ENCODE data around the gene PLSCR2.
"Not testable (repeated sequence)": the region's sequence is repeated elsewhere in the genome, so short reads cannot be mapped to it uniquely, and the experiment has no call there.

The PLSCR2 gene

DNA sequence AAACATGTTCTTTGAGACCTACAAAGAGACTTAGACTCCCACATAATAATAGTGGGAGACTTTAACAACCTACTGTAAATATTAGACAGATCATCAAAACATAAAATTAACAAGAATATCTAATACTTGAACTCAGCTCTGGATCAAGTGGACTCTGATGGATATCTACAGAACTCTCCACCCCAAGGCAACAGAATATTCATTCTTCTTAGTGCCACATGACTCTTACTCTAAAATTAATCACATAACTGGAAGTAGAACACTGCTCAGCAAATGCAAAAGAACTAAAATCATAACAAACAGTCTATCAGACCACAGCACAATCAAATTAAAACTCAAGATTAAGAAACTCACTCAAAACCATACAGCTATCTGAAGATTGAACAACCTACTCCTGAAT lies 15.9 kb upstream of the PLSCR2 start:
- DNase-seq = no peak

DNA sequence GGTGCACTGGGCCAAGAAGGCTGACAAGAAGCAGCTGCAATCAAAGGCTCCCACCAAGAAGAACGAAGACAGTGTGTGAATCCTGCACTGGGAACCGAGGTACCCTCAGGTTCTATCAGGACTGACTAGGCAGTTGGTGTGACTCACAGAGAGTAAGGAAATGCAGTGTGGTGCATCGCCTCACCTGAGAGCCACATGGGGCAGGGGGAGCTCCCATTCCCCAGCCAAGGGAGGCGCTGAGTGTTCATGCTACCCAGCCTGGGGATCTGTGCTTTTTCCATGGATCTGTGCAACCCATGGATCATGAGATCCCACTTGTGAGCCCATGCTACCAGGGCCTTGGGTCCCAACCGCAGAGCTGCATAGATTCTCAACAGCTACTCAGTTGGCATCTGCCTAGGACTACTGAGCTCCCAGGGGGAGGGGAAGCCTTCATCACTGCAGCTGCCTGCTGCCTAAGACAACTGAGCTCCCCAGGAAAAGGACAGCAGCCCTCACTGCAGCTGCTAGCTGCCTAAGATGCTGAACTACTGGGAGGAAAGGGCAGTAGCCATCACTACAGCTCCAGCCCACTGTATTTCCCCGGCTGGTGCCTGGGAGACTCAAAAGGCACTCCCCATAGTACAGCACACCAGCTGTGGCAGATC lies 6.9 kb upstream of the PLSCR2 start:
- no peak for DNase-seq

DNA sequence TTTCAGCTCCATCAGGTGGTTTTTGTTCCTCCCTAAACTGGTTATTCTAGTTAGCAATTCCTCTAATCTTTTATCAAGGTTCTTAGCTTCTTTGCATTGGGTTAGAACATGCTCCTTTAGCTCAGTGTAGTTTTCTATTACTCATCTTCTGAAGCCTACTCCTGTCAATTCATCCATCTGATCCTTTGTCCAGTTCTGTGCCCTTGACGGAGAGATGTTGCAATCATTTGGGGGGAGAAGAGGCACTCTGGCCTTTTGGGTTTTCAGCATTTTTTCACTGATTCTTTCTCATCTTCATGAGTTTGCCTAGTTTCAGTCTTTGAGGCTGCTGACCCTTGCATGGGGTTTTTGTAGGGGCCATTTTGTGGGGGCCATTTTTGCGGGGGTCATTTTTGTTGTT lies 5.6 kb upstream of the PLSCR2 start:
- DNase-seq = not testable (repeated sequence)

GRCh38 chr3:146473726-146474125 lies 4.4 kb upstream of the PLSCR2 start:
- DNase-seq = no peak

- DNase-seq = no peak
Measured at GRCh38 chr3:146472611-146473010, 3.2 kb upstream of the PLSCR2 start.

GRCh38 chr3:146471012-146471411 lies 1.7 kb upstream of the PLSCR2 start:
- DNase-seq = no peak

DNA sequence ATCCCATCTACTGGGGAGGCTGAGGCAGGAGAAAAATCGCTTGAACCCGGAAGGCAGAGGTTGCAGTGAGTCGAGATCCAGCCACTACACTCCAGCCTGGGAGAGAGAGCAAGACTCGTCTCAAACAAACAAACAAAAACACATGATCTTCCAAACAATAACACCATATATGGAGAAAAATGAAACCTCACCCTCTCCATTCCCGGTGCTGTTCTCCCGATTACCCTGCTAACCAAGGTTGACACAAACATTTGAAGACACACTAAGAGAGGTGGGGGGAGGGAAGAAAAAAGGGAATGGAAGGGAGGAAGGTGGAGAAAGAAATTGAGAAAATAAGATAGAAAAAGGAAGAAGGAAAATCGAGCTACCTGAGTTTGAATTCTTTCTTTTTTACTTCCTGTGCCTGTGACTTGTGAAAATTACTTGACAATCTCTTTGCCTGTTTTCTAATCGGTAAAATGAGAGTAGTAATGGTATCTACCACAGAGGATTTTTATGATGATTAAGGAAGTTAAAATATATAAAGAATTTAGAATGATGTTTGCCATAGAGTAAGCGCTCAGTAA lies 1.1 kb upstream of the PLSCR2 start:
- DNase-seq = no peak

GRCh38 chr3:146468671-146469149 lies 651 bp downstream of the PLSCR2 start:
- no peak for DNase-seq

DNA sequence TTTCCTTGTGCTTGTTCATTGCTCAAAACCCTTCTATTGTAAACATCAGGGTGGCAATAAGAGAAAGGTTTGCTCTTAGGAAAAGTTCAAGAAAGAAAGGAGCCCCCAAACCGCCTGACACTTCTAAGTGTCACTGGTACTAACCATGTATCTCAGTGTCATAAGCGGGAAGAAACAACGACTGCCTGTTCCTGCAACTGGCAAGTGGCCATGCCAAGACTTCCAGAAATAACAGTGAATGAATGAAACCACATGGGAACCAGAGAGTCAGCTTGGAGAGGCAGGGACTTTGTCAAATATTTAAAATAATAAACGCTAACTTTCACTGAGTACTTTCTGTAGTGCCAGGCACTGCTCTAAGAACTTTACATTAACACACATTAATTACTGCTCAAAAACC lies 1.1 kb downstream of the PLSCR2 start:
- no peak for DNase-seq

GRCh38 chr3:146466604-146467003 lies 2.8 kb downstream of the PLSCR2 start:
- DNase-seq = no peak

DNA sequence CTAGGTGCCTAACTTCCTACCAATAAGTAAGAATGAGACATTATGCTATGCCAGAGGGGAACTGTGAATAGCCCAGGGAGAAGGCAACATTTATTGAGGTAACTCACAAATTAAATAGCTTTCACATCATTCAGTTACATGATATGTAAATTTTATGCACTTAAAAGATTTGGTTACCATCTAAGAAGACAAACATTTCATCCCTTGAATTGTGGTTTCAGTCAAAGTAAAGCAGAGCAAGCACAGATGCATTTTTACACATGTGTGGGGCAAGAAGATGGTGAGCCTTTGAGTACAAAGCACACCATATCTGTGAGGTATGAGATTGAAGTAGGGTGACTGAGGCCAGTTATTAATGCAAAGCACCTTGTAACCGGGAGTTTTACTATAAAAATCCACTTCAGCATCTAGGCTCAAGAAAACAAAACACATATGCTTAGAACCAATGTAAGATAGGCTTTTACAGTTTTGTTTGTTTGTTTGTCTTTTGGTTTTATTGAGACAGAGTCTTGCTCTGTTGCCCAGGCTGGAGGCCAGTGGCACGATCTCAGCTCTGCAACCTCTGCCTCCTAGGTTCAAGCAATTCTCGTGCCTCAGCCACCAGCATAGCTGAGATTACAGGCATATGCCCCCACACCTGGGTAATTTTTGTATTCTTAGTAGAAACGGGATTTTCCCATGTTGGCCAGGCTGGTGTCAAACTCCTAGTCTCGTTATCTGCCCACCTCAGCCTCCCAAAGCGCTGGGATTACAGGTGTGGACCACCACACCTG lies 3.5 kb downstream of the PLSCR2 start:
- DNase-seq = no peak

DNA sequence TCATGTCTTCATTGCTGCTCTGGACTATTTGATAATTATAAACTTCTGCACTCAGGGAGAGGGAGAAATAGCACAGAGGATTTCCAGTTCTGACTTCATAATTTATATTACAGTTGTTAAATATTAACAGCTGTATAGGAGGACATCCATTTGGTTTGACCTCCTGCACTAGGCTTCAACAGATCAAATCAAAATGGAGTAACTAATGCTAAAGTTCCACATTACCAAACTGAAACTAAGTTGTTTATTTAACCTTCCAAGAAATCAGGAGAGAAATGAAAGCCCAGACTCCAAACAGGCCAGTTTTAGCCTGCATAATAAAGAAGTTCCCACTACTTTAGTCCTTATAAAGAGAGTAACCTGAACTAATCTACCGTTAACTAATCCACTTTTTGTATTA lies 4.6 kb downstream of the PLSCR2 start:
- no peak for DNase-seq

DNA sequence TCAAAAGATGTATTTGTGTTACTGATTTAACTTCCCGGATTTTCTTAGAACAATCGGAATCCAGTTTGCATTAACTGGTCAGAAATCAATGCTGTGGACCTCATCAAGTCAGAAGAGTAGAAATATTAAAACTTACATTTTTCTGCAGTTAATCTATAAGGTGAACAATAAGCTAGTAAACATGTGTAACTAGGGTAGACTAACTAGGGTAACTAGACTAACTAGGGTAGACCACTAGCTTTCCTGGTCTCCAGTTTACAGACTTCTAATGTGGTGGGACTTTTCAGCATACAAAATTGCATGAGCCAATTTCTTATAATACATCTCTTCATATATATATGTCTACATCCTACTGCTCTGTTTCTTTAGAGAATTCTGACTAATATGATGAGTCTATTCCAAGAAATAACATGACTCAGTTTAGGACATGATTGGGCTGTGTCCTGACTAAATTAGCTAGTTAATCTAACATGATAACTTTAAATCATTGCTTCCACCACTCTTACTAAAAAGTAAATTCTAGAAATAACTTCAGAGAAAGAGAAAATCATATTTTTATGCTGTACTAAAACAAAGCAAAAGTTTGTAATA lies 5.3 kb downstream of the PLSCR2 start:
- no peak for DNase-seq

- DNase-seq = no peak
Measured at GRCh38 chr3:146454796-146455195, 14.6 kb downstream of the PLSCR2 start.

DNA sequence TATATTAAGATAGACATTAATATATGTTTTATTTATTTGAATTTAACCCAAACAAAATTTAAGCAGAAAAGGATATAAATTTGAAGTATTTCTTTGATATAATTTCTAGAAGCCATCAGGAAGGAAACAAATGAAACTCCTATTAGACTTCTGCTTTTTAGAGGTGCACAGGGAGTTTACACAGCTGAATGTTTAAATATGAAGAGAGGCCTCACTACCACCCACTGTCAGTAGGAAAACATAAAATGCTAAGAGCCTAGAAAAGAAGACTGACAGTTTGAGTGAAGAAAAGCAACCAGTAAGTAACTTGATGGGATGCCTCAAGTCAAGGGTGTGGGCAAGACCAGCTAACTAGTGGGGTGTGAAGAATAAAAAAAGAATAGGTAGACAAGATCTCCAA lies 19.7 kb downstream of the PLSCR2 start:
- no peak for DNase-seq

DNA sequence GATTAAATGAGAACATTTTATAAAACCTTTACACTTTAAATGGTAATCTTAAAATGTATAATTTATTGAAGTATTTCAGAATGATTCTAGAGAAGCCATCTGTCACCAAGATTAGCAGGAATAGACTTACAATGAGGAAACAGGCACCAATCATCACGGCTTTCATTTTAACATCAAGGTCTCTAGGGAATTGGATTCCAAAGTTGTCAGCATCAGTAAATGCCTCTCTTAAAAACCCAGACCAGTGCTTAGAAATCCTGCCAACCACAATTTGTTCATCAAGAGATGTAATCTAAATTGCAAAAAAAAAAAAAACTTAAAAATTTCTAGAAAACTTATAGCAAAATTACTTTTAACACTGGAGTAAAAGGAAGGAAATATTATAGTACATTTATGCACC lies 20.3 kb downstream of the PLSCR2 start:
- no peak for DNase-seq

DNA sequence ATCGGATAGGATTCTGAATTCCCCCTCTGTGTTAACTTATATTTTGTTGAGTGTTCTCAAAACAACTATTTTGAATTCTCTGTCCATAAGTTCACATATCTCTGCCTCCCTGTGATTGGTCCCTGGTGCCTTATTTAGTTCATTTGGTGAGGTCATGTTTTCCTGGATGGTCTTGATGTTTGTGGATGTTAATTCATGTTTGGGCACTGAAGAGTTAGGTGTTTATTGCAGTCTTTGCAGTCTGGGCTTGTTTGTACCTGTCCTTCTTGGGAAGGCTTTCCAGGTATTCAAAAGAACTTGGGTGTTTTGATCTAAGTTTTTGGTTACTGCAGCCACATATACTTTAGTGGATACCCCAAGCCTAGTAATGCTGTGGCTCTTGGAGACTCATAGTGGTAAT lies 23.3 kb downstream of the PLSCR2 start:
- DNase-seq = no peak

- not testable (repeated sequence) for DNase-seq
Measured at GRCh38 chr3:146440310-146440709, 29.1 kb downstream of the PLSCR2 start.

DNA sequence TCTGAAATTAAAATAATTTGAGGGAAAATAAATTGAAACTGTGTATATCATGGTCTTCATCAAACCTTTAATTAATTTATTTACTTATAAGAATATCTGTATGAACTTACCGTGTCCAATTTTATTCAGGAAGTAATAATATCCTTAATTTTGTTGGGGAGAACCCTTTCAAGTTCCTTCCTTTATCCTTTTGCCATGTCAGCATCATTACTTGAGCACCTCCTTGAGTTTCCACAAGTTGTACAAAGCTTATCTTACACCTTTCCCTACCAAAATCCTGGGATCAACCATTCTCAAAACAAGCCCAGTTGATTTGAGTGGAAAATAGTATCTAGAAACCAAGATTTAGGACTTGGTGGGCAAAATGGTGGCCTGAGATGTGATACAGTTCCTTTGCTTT lies 37.3 kb downstream of the PLSCR2 start:
- no peak for DNase-seq

- no peak for DNase-seq
Measured at GRCh38 chr3:146431240-146431639, 38.1 kb downstream of the PLSCR2 start.

DNA sequence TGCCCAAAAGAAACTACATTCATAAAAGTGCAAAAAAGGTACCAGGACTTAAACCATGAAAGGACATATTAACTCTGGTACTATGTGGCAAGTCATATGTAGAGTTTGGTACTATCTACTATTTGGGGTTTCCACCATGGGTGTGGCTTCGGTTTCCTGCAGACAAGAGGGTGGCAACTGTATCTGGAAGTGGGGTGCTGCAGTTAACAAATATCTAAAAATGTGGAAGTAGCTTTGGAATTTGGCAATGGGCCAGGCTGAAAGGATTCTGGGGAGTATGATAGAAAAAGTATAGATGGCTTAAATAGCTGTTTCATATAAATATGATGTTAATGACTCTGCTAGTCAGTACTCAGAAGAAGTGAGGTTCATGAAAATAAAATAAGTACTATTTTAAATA lies 44.0 kb downstream of the PLSCR2 start:
- no peak for DNase-seq

GRCh38 chr3:146421819-146422759 lies 47.3 kb downstream of the PLSCR2 start:
- no peak for DNase-seq

GRCh38 chr3:146416366-146416765 lies 53.0 kb downstream of the PLSCR2 start:
- DNase-seq = no peak

Data from CD4-positive, alpha-beta T cell treated with Interleukin-21 for 1 hour (primary cell).